GM21576 (cell line): Measurements from ENCODE around the gene DHRSX.
"Not testable (repeated sequence)": the region's sequence is repeated elsewhere in the genome, so short reads cannot be mapped to it uniquely, and the experiment has no call there.

Source experiments
- ATAC-seq: cut with Tn5 transposase; IDR thresholded peaks from one replicate; pipeline ENCODE4 v1.9.1; 2021; ENCODE audit warnings: mild to moderate bottlenecking, moderate library complexity; ENCODE audit not compliant: unreplicated experiment

DHRSX gene

GRCh38 chrX:2427147-2427546 is 73.6 kb downstream of the DHRSX start:
- no peak for ATAC-seq

- ATAC-seq = no peak
Measured at GRCh38 chrX:2426289-2426882, 74.4 kb downstream of the DHRSX start.

- no peak for ATAC-seq
Measured at GRCh38 chrX:2425286-2426071, 75.3 kb downstream of the DHRSX start.

DNA sequence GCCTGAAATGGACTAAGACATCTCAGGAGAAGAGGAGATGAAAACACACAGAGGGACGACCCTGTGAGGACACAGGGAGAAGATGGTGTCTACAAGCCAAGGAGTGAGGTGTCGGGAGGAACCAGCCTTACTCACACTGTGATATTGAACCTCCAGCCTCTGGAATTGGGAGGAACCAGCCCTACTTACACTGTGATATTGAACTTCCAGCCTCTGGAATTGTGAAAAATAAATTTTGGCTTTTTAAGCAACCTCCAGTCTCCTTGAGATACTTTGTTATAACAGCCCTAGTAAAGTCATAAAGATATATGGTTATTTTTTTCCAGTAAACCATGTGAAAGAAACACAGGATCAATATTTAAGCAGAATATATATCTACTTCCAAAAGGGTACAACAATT is 76.5 kb downstream of the DHRSX start:
- no peak for ATAC-seq

DNA sequence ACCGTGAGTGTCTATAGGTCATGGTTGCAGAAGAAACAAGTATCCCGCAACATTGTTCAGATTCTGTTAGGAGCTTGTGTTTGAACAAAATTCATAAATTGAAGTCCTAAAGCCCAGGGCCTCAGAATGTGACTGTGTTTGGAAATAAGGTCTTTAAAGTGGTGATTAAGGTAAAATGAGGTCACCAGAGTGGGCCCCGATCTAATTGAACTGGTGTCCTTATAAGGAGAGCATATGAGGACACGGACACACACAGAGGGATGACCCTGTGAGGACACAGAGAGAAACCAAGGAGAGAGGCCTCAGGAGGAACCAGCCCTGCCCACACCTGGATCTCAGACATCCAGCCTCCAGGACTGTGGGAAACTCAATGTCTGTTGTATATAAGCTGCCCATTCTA is 76.9 kb downstream of the DHRSX start:
- no peak for ATAC-seq

DNA sequence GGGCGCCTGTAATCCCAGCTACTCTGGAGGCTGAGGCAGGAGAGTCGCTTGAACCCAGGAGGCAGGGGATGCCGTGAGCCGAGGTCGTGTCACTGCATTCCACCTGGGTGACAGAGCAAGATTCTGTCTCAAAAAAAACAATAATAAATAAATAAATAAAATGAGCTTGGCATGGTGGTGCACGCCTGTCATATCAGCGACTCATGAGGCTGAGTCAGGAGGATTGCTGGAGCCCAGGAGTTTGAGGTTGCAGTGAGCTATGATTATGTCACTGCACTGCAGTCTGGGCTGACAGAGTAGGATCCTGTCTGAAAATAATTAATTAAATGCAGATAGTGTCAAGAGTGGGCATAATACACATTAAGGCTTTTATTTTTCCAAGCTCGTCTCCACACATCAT is 77.5 kb downstream of the DHRSX start:
- ATAC-seq = no peak

DNA sequence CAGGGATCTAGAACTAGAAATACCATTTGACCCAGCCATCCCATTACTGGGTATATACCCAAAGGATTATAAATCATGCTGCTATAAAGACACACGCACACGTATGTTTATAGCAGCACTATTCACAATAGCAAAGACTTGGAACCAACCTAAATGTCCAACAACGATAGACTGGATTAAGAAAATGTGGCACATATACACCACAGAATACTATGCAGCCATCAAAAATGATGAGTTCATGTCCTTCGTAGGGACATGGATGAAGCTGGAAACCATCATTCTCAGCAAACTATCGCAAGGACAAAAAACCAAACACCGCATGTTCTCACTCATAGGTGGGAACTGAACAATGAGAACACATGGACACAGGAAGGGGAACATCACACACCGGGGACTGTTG is 81.4 kb downstream of the DHRSX start:
- not testable (repeated sequence) for ATAC-seq

- no peak for ATAC-seq
Measured at GRCh38 chrX:2418000-2418399, 82.8 kb downstream of the DHRSX start.

- ATAC-seq = no peak
Measured at GRCh38 chrX:2416851-2417604, 83.7 kb downstream of the DHRSX start.

- no peak for ATAC-seq
Measured at GRCh38 chrX:2414384-2414783, 86.4 kb downstream of the DHRSX start.

GRCh38 chrX:2413969-2414368 is 86.8 kb downstream of the DHRSX start:
- no peak for ATAC-seq

DNA sequence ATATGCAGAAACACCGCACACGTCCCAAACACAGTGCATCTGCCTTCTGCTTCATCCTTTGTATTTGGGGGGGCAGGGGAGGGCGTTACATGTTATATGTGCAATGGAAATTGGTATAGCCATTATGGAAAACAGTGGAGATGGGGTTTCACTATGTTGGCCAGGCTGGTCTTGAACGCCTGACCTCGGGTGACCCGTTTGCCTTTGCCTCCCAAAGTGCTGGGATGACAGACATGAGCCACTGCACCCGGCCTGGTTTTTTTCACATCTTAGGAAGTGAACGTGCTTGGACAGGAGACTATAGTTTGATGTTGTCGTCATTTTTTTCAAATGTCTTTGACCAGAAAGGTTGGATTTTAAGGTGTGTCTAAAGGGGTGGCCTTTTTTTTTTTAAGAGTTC is 88.6 kb downstream of the DHRSX start:
- ATAC-seq = no peak

GRCh38 chrX:2410279-2411020 is 90.3 kb downstream of the DHRSX start:
- no peak for ATAC-seq

- no peak for ATAC-seq
Measured at GRCh38 chrX:2409796-2410195, 91.0 kb downstream of the DHRSX start.

GRCh38 chrX:2408856-2409255 is 91.9 kb downstream of the DHRSX start:
- no peak for ATAC-seq

DNA sequence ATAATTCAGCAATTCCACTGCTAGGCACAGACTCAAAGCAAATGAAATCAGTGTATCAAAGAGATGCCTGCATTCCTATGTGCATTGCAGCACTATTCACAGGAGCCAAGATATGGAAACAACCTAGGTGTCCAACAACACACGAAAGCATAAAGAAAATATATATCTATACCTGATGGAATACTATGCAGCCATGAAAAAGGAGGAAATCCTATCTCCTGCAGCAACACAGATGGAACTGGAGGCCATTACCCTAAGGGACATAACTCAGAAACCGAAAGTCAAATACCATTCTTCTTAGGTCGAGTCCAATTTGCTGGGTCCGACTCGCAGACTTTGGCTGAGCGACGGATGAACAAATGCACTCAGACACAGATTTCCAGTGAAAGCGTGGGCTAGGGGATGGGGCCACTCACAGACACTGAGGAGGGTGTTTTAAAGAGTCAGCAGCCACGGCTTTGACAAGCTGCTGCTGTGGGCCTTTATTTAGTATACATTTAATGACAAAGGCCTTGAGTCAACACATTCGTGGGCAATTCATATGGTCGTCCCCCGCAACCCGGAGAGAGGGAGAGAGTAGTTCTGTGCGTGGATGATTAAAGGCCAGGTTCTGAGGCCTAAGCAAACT is 93.8 kb downstream of the DHRSX start:
- ATAC-seq = no peak

- ATAC-seq = no peak
Measured at GRCh38 chrX:2404776-2405175, 96.0 kb downstream of the DHRSX start.

GRCh38 chrX:2402361-2402690 is 98.5 kb downstream of the DHRSX start:
- ATAC-seq = no peak

GRCh38 chrX:2401590-2402360 is 99.0 kb downstream of the DHRSX start:
- no peak for ATAC-seq

DNA sequence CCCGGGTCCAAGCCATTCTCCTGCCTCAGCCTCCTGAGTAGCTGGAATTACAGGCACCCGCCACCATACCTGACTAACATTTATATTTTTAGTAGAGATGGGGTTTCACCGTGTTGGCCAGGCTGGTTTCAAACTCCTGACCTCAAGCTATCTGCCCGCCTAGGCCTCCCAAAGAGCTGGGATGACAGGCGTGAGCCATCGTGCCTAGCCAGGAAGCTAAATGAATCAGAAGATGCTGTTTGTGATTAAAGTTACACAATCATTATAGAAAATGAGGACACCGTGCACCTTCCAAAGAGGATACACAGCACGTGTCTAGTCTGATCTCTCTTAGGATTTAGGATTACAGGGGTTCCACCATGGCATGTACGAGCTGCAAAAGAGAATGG is 99.6 kb downstream of the DHRSX start:
- no peak for ATAC-seq
